Esophagus muscularis mucosa (tissue), 4 donors: ENCODE data around the gene OGDHL. TPM values are rescaled to one million over a fixed set of nuclear protein-coding genes. Genes with fewer than 3 reads are reported as not detected.

Experiments
- DNase-seq: peaks from one replicate; pipeline ENCODE4 v3.0.0-alpha.2; 2017; ENCODE audit errors: extremely low spot score
- H3K27ac ChIP-seq, 4 donors: fragments of 200-600 bp; sonication (generic); replicated peaks in 1 of 4; 1 replicate in 3 of 4; 2 replicates in 1 of 4; pipeline ENCODE4 v1.5.1; 2016 to 2019; ENCODE audit warnings: mild to moderate bottlenecking in 1 of 4
- H3K27me3 ChIP-seq, 4 donors: fragments of 200-600 bp; sonication (generic); one replicate each; pipeline versions ENCODE4 v1.5.1 to v1.6.0; 2016 to 2019
- H3K36me3 ChIP-seq, 4 donors: fragments of 200-600 bp; sonication (generic); one replicate each; pipeline ENCODE4 v1.5.1; 2016 to 2019
- H3K4me1 ChIP-seq, 4 donors: fragments of 200-600 bp; sonication (generic); one replicate each; pipeline ENCODE4 v1.5.1; 2016 to 2019
- H3K4me3 ChIP-seq, 4 donors: fragments of 200-600 bp; sonication (generic); 1 replicate in 2 of 4; 2 replicates in 2 of 4; pipeline ENCODE4 v1.5.1; 2016 to 2019; ENCODE audit warnings: mild to moderate bottlenecking in 4 of 4, moderate library complexity in 1 of 4
- H3K9me3 ChIP-seq, 4 donors: fragments of 200-600 bp; sonication (generic); 1 replicate in 3 of 4; 2 replicates in 1 of 4; pipeline ENCODE4 v1.5.1; 2016 to 2019
- CTCF ChIP-seq, 3 experiments: fragments of 200-600 bp in 2 of 3; fragments of 450-650 bp in 1 of 3; sonication (generic) in 2 of 3; IDR thresholded peaks; one replicate each; pipeline ENCODE4 v1.5.1; 2017 to 2019; ENCODE audit warnings: antibody characterized with exemption in 3 of 3, mild to moderate bottlenecking in 2 of 3, moderate library complexity in 1 of 3
- EP300 ChIP-seq: sonication (generic); formaldehyde crosslinking; IDR thresholded peaks from one replicate; pipeline ENCODE4 v1.6.1; 2017; ENCODE audit warnings: antibody characterized with exemption
- POLR2A ChIP-seq: fragments of 450-650 bp; IDR thresholded peaks from one replicate; pipeline ENCODE4 v1.6.1; 2017; ENCODE audit warnings: antibody characterized with exemption, moderate library complexity, mild to moderate bottlenecking, low read depth
- POLR2AphosphoS5 ChIP-seq, 2 donors: sonication (generic); formaldehyde crosslinking; IDR thresholded peaks; one replicate each; pipeline ENCODE4 v1.6.1; 2017; ENCODE audit warnings: antibody characterized with exemption in 2 of 2
- WGBS: methylation state at CpG from one replicate; pipeline ENCODE4 v1.1.5; 2018; 5-methylcytosine and 5-hydroxymethylcytosine counted together
- intact Hi-C: fragments of 100-400 bp; cut with DNase I; formaldehyde crosslinking; loops from one replicate; pipeline ENCODE4 v1.15.1; 2023
- total RNA-seq, 4 donors: library from RNA; depleted of rRNA; stranded (reverse); fragments of >200 nt; gene quantifications; one replicate each; pipeline versions ENCODE4 v1.1.0 to v1.2.1, GENCODE V29; 2016

The OGDHL gene
- total RNA-seq, 4 donors from 2014 or later = 0.42 to 2.0 (median 0.95) TPM

- Histone ChIP-seq H3K4me1 (no peaks in the 10 kb centered on the region), H3K27me3 (no peaks in the 10 kb centered on the region), H3K36me3 (no peaks in the 10 kb centered on the region), H3K27ac (no peak overlapping the region), H3K4me3 (no peak overlapping the region), H3K9me3 (no peaks in the 10 kb centered on the region)
- 73% methylated on average over 7 of the region's 14 CpGs for WGBS
- intact Hi-C loops = no loop called here
- TF ChIP-seq POLR2AphosphoS5 (IDR thresholded peaks at IDR 0.05) (no peak), EP300 (no peak), POLR2A (no peak), CTCF (IDR thresholded peaks at IDR 0.05) (no peak)
- DNase-seq = no peak
Observed at GRCh38 chr10:49739426-49739825, 22.7 kb downstream of the OGDHL start.

DNA sequence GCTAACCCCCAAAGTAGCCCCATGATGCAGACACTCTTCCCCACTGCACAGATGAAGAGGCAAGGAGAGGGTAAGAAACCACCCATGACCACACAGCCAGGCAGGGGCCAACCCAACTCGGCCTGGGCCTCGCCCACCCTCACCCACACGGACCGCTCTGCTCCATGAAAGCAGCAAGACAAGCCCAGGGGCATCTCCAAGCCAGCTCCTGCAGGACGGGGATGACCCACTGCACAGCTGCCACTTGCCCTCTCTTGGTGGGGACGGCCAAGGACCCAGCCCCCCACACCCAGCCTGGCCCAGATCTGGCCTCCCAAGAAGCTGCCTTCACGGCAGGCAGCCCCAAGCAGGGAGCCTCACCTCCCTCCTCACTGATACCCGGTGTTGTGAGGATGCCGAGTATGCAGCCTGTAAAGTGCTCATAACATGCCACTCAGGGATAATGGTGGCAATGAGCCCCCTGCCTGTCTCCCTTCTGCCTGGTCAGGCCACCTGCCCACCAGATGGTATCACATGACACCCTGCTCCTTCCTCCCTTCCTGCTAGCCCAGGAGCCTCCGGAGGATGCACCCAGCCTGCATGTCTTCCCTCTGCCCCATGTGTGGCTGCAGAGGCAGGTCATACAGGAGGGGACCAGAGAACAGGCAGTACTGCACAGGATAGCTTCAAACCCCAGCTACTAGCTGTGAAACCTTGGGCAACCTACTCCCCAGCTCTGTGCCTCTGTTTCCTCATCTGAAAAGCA lies 23.3 kb downstream of the OGDHL start:
- no peak for TF ChIP-seq CTCF (IDR thresholded peaks at IDR 0.05)
- no peak for TF ChIP-seq POLR2A
- TF ChIP-seq POLR2AphosphoS5 (IDR thresholded peaks at IDR 0.05) = no peak
- no peak for TF ChIP-seq EP300
- Histone ChIP-seq H3K4me3 (no peak overlapping the region), H3K27ac (no peak overlapping the region), H3K36me3 (no peaks in the 10 kb centered on the region), H3K4me1 (no peaks in the 10 kb centered on the region), H3K27me3 (no peaks in the 10 kb centered on the region), H3K9me3 (no peaks in the 10 kb centered on the region)
- peak; percentile 90 for DNase-seq
- intact Hi-C loops = no loop called here
- WGBS = 86% methylated on average over 8 of the region's 10 CpGs

GRCh38 chr10:49737474-49738201 lies 24.5 kb downstream of the OGDHL start:
- intact Hi-C loops = no loop called here
- Histone ChIP-seq H3K4me1 (no peaks in the 10 kb centered on the region), H3K27me3 (no peaks in the 10 kb centered on the region), H3K27ac (no peak overlapping the region), H3K36me3 (no peaks in the 10 kb centered on the region), H3K9me3 (no peaks in the 10 kb centered on the region), H3K4me3 (no peak overlapping the region)
- 91% methylated on average over 4 of the region's 19 CpGs for WGBS
- DNase-seq = peak; percentile 87
- TF ChIP-seq POLR2A (no peak), POLR2AphosphoS5 (IDR thresholded peaks at IDR 0.05) (no peak), EP300 (no peak), CTCF (IDR thresholded peaks at IDR 0.05) (no peak)

DNA sequence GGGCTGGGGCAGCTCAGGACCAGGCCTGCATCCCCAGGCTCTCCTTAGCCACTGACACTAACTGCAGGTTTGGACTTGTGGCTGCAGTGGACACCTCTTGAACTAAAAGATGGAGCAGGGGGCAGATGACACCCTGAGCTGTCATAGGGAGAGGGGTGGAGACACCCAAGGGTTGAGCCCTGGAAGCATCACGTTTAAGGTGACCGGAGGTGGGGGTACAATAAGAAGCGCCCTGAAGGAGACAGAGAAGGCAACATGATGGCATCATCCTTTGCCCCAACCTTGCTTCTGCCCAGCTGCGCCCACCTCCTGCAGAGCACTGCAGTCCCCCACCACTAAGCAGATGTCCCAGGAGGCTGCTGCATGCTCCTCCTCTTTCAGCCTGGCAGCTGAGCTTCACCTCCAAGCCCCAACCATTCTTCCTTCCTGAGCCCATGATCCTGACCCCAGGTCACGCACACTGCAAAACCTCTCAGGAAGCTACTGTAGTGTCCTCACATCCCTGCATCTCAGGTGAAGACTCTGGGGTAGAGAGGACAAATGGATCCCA lies 25.5 kb downstream of the OGDHL start:
- H3K4me3 ChIP-seq = no peak overlapping the region
- no peaks in the 10 kb centered on the region for H3K9me3 ChIP-seq
- peak; percentile 26 for DNase-seq
- H3K36me3 ChIP-seq = no peaks in the 10 kb centered on the region
- intact Hi-C loops = no loop called here
- no peaks in the 10 kb centered on the region for H3K27me3 ChIP-seq
- TF ChIP-seq POLR2A = no peak
- no peak for TF ChIP-seq POLR2AphosphoS5 (IDR thresholded peaks at IDR 0.05)
- TF ChIP-seq EP300 = no peak
- no peak for TF ChIP-seq CTCF (IDR thresholded peaks at IDR 0.05)
- no peak overlapping the region for H3K27ac ChIP-seq
- no peaks in the 10 kb centered on the region for H3K4me1 ChIP-seq
- 91% methylated on average over 5 of the region's 5 CpGs for WGBS
